Measurements from ENCODE around the gene COX7C.

- TF ChIP-seq CTCF (IDR thresholded peaks at IDR 0.05) (no peak), POLR2A (IDR thresholded peaks at IDR 0.05) (no peak)
Measured at GRCh38 chr5:86631165-86631564, 13.4 kb downstream of the COX7C start.
